Measurements from ENCODE around the gene CERK. TPM values are rescaled to one million over a fixed set of nuclear protein-coding genes. Genes with fewer than 3 reads are reported as not detected.

The CERK gene
- total RNA-seq, 1 donor from 2014 or later: 69.6 TPM

- no peaks in the 10 kb centered on the region for H3K27me3 Mint-ChIP-seq (ENCODE audit: insufficient read depth)
Observed at GRCh38 chr22:46752286-46752987, 14.4 kb upstream of the CERK start.

GRCh38 chr22:46750863-46751443, 12.9 kb upstream of the CERK start:
- no peak for DNase-seq (ENCODE audit: low spot score)
- H3K4me3 Mint-ChIP-seq: no peak overlapping the region
- H3K27me3 Mint-ChIP-seq (ENCODE audit: insufficient read depth): no peaks in the 10 kb centered on the region
- intact Hi-C loops (cut with micrococcal nuclease): no loop called here
- H3K9me3 Mint-ChIP-seq: no peaks in the 10 kb centered on the region
- peaks cover 24% of the 10 kb centered on the region for H3K4me1 Mint-ChIP-seq (ENCODE audit: low read depth)
- no peaks in the 10 kb centered on the region for H3K36me3 Mint-ChIP-seq (ENCODE audit: low read depth)
- H3K27ac Mint-ChIP-seq: no peak overlapping the region

More at GRCh38 chr22:46752286-46752987, 14.4 kb upstream of the CERK start:
- DNase-seq (ENCODE audit: low spot score): no peak
- peaks cover 24% of the 10 kb centered on the region for H3K4me1 Mint-ChIP-seq (ENCODE audit: low read depth)
- H3K9me3 Mint-ChIP-seq: peaks cover 9% of the 10 kb centered on the region
- intact Hi-C loops (cut with micrococcal nuclease): no loop called here
- no peak overlapping the region for H3K27ac Mint-ChIP-seq
- H3K36me3 Mint-ChIP-seq (ENCODE audit: low read depth): peaks cover 5% of the 10 kb centered on the region
- H3K4me3 Mint-ChIP-seq: no peak overlapping the region

- Mint-ChIP-seq H3K27ac (no peak overlapping the region), H3K9me3 (no peaks in the 10 kb centered on the region), H3K4me1 (ENCODE audit: low read depth) (peaks cover 24% of the 10 kb centered on the region), H3K4me3 (no peak overlapping the region), H3K27me3 (ENCODE audit: insufficient read depth) (no peaks in the 10 kb centered on the region), H3K36me3 (ENCODE audit: low read depth) (no peaks in the 10 kb centered on the region)
- DNase-seq (ENCODE audit: low spot score): no peak
- intact Hi-C loops (cut with micrococcal nuclease): no loop called here
Observed at GRCh38 chr22:46750530-46750800, 12.4 kb upstream of the CERK start.

- Mint-ChIP-seq H3K27ac (peak overlapping the region; percentile 74), H3K9me3 (no peaks in the 10 kb centered on the region), H3K4me1 (ENCODE audit: low read depth) (peaks cover 24% of the 10 kb centered on the region), H3K27me3 (ENCODE audit: insufficient read depth) (no peaks in the 10 kb centered on the region), H3K4me3 (peak overlapping the region; percentile 46), H3K36me3 (ENCODE audit: low read depth) (no peaks in the 10 kb centered on the region)
- intact Hi-C loops (cut with micrococcal nuclease): no loop called here
- no peak for DNase-seq (ENCODE audit: low spot score)
Observed at GRCh38 chr22:46749682-46750529, 11.9 kb upstream of the CERK start.

- intact Hi-C loops (cut with micrococcal nuclease): no loop called here
- Mint-ChIP-seq H3K4me3 (peak overlapping the region; percentile 40), H3K4me1 (ENCODE audit: low read depth) (peaks cover 21% of the 10 kb centered on the region), H3K9me3 (no peaks in the 10 kb centered on the region), H3K36me3 (ENCODE audit: low read depth) (no peaks in the 10 kb centered on the region), H3K27me3 (ENCODE audit: insufficient read depth) (peaks cover 3% of the 10 kb centered on the region), H3K27ac (peak overlapping the region; percentile 74)
- peak; percentile 16 for DNase-seq (ENCODE audit: low spot score)
Observed at GRCh38 chr22:46748908-46749675, 11.0 kb upstream of the CERK start.

- Mint-ChIP-seq H3K4me3 (no peak overlapping the region), H3K27ac (no peak overlapping the region), H3K36me3 (ENCODE audit: low read depth) (no peaks in the 10 kb centered on the region), H3K4me1 (ENCODE audit: low read depth) (peaks cover 19% of the 10 kb centered on the region), H3K27me3 (ENCODE audit: insufficient read depth) (peaks cover 3% of the 10 kb centered on the region), H3K9me3 (no peaks in the 10 kb centered on the region)
- no peak for DNase-seq (ENCODE audit: low spot score)
- intact Hi-C loops (cut with micrococcal nuclease): no loop called here
Observed at GRCh38 chr22:46748206-46748907, 10.3 kb upstream of the CERK start.

GRCh38 chr22:46747646-46748045, 9.6 kb upstream of the CERK start:
- H3K27ac Mint-ChIP-seq: no peak overlapping the region

GRCh38 chr22:46746620-46747019, 8.6 kb upstream of the CERK start:
- DNase-seq (ENCODE audit: low spot score): no peak
- H3K27me3 Mint-ChIP-seq (ENCODE audit: insufficient read depth): peaks cover 3% of the 10 kb centered on the region
- intact Hi-C loops (cut with micrococcal nuclease): no loop called here
- no peak overlapping the region for H3K27ac Mint-ChIP-seq
- H3K4me1 Mint-ChIP-seq (ENCODE audit: low read depth): peaks cover 19% of the 10 kb centered on the region
- no peaks in the 10 kb centered on the region for H3K36me3 Mint-ChIP-seq (ENCODE audit: low read depth)
- H3K9me3 Mint-ChIP-seq: peaks cover 8% of the 10 kb centered on the region
- no peak overlapping the region for H3K4me3 Mint-ChIP-seq

More at GRCh38 chr22:46747646-46748045, 9.6 kb upstream of the CERK start:
- Mint-ChIP-seq H3K36me3 (ENCODE audit: low read depth) (no peaks in the 10 kb centered on the region), H3K27me3 (ENCODE audit: insufficient read depth) (peaks cover 3% of the 10 kb centered on the region), H3K4me1 (ENCODE audit: low read depth) (peaks cover 19% of the 10 kb centered on the region), H3K9me3 (peaks cover 7% of the 10 kb centered on the region), H3K4me3 (no peak overlapping the region)
- DNase-seq (ENCODE audit: low spot score): no peak
- intact Hi-C loops (cut with micrococcal nuclease): no loop called here

GRCh38 chr22:46746192-46746591, 8.1 kb upstream of the CERK start:
- Mint-ChIP-seq H3K9me3 (peaks cover 8% of the 10 kb centered on the region), H3K27me3 (ENCODE audit: insufficient read depth) (peaks cover 3% of the 10 kb centered on the region), H3K4me3 (no peak overlapping the region), H3K4me1 (ENCODE audit: low read depth) (peaks cover 19% of the 10 kb centered on the region), H3K27ac (no peak overlapping the region), H3K36me3 (ENCODE audit: low read depth) (no peaks in the 10 kb centered on the region)
- intact Hi-C loops (cut with micrococcal nuclease): no loop called here
- DNase-seq (ENCODE audit: low spot score): no peak

GRCh38 chr22:46744581-46744980, 6.5 kb upstream of the CERK start:
- intact Hi-C loops (cut with micrococcal nuclease): no loop called here
- Mint-ChIP-seq H3K4me1 (ENCODE audit: low read depth) (peaks cover 9% of the 10 kb centered on the region), H3K27me3 (ENCODE audit: insufficient read depth) (peaks cover 3% of the 10 kb centered on the region), H3K9me3 (peaks cover 8% of the 10 kb centered on the region), H3K4me3 (no peak overlapping the region), H3K36me3 (ENCODE audit: low read depth) (no peaks in the 10 kb centered on the region), H3K27ac (no peak overlapping the region)
- DNase-seq (ENCODE audit: low spot score): no peak

GRCh38 chr22:46742576-46743221, 4.6 kb upstream of the CERK start:
- no peak for DNase-seq (ENCODE audit: low spot score)
- Mint-ChIP-seq H3K4me3 (no peak overlapping the region), H3K27ac (no peak overlapping the region), H3K27me3 (ENCODE audit: insufficient read depth) (peaks cover 3% of the 10 kb centered on the region), H3K36me3 (ENCODE audit: low read depth) (no peaks in the 10 kb centered on the region), H3K4me1 (ENCODE audit: low read depth) (peaks cover 8% of the 10 kb centered on the region), H3K9me3 (peaks cover 8% of the 10 kb centered on the region)
- intact Hi-C loops (cut with micrococcal nuclease): no loop called here

- peaks cover 8% of the 10 kb centered on the region for H3K9me3 Mint-ChIP-seq
- peaks cover 3% of the 10 kb centered on the region for H3K27me3 Mint-ChIP-seq (ENCODE audit: insufficient read depth)
- H3K27ac Mint-ChIP-seq: no peak overlapping the region
- no peak overlapping the region for H3K4me3 Mint-ChIP-seq
- peaks cover 13% of the 10 kb centered on the region for H3K4me1 Mint-ChIP-seq (ENCODE audit: low read depth)
- peaks cover 3% of the 10 kb centered on the region for H3K36me3 Mint-ChIP-seq (ENCODE audit: low read depth)
- intact Hi-C loops (cut with micrococcal nuclease): no loop called here
- no peak for DNase-seq (ENCODE audit: low spot score)
Observed at GRCh38 chr22:46741974-46742519, 4.0 kb upstream of the CERK start.
